Measurements from ENCODE around the gene TRIM32.
"Not testable (repeated sequence)": the region's sequence is repeated elsewhere in the genome, so short reads cannot be mapped to it uniquely, and the experiment has no call there.

The TRIM32 gene

GRCh38 chr9:116674210-116674980 lies 12.7 kb upstream of the TRIM32 start:
- DNase-seq: no peak

GRCh38 chr9:116683535-116683934 lies 3.6 kb upstream of the TRIM32 start:
- no peak for DNase-seq

DNA sequence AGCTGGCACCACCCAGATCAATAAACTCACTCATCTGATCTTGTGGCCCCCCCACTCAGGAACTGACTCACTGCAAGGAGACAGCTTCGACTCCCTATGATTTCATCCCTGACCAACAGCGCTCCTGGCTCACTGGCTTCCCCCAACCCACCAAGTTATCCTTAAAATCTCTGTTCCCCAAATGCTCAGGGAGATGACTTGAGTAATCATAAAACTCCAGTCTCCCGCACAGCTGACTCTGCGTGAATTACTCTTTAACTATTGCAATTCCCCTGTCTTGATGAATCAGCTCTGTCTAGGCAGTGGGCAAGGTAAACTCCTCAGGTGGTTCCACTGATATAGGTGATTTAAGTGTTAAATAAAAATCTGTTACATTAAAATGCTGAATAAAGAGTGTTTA lies 1.9 kb upstream of the TRIM32 start:
- DNase-seq: no peak

DNA sequence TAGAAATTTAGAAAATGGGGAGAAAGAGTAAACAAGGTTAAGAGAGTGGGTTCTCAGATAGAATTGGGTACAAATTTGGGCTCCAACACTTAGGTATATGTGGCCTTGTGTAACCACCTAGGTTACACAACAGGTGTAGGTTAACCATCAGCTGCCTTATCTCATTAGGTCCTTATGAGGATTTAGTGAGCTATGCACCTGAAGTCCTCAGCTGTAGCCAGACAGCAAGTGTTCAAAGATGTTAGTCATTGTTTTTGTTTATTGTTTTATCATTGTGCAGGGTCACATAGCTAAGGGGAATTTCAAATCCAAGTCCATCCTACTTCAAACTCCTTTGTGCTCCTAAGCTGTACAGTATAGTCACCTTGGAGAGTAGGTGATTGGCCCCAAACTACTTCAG lies 970 bp upstream of the TRIM32 start:
- no peak for DNase-seq

GRCh38 chr9:116686693-116687073 lies 422 bp upstream of the TRIM32 start:
- no peak for DNase-seq

DNA sequence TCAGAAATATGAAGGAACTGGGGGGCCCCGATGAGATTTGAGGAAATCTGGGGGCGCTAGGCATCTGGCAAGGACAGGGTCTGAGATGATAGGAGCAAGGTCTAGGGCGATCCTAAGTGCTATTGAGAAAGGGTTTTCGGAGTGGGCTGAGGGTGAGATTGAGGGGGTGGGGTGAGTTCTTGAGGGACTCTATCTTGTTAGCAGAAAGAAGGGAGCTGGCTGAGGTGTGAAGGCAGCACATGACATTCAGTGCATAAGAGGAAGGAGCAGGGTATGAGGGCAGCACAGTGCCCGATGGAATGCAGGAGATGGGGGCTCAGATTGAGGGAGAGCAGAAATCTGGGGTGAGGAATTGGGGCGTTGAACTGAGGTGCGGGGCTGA lies 640 bp downstream of the TRIM32 start:
- no peak for DNase-seq

DNA sequence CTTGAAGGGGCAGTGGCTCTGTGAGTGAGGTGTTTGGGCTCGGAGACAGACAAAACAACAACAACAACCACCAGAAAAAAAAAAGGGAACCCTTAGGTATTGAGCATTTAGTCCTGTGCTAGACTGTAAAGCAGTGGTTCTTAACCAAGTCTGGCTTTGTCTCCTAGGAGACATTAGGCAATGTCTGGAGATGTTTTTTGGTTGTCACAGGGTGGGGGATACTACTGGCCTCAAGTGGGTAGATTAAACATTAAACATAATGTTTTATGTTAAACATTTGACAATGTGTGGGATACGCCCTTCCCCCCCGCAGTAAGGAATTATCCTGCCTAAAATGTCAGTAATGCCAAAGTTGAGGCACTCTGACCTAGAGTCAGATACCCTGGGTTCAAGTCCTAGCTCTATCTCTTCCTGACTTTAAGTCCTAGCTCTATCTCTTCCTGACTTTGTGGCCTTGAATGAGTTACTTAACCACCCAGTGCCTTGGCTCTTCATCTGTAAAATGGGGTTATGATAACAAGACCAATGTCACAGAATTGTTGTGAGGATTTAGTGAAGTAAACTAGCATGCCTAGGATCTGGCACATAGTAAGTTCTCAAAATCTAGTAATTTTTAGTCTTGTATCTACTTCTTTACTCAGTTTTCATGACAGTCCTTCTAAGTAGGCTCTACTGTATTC lies 1.8 kb downstream of the TRIM32 start:
- DNase-seq: no peak

DNA sequence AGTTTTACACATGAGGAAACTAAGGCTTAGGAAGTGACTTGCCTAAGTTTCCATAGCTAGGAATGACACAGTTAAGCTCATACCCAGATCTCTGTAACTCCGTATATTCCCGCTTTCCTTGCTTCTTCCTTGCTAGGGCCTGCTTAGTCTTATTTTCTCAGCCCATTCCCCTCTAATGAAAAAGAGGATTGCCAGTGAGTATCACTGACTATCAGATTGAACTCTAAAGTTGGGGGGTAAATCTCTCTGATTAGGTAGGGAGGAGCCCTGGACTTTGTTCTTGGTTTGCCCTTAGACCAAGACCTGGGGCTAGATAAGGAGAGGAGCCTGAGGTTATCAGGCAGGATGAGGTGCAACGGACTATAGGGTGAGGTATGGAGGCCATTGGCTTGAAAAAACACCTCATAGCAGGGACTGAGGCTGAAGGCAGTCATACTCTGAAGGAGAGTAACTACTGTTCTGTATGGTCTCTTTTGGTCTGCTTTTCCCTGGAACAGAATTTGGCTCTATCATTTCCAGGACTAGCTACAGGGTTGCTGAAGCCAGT lies 2.5 kb downstream of the TRIM32 start:
- no peak for DNase-seq

- DNase-seq: not testable (repeated sequence)
Measured at GRCh38 chr9:116690805-116691204, 3.7 kb downstream of the TRIM32 start.

- DNase-seq: no peak
Measured at GRCh38 chr9:116691607-116692006, 4.5 kb downstream of the TRIM32 start.

DNA sequence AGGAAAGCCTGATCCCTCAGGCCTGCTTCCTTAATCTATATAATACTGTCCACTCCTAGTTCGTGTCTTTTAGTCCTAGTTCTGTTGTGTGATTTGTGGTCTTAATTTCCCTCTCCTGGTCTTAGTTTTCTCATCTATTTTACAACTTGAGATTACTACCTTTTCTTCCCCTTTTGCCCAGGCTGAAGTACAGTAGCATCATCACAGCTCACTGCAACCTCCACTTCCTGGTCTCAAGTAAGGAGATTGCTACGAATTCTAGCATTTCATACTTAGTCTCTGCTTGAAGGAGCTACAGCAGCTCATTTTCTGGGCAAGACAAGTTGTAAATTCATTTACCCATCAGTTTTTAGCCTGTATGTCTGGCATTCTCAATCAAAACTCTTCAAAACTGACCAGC lies 5.5 kb downstream of the TRIM32 start:
- DNase-seq: no peak

DNA sequence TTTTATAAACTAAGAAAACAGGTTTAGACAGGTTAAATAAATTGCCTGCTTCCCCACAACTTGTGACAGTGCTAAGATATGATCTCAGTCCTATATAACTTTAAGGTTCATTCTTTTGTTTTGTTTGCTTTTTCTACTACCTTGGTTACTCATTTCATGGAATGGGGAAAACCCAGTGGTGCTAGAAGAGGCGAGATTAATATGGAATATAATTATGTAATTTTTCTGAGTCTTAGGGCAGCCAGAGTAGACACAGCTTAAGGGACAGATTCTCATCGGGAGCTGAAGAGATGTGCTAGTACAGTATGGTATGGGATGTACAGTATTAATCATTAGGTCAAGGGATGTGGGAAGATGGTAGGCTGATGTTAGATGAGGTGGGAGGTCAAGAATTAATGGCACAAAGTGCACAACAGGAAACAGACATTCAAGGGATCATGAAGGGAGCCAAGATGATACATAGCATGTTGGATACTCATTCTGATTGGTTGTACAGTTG lies 6.2 kb downstream of the TRIM32 start:
- DNase-seq: no peak

GRCh38 chr9:116694785-116695291 lies 7.7 kb downstream of the TRIM32 start:
- no peak for DNase-seq

DNA sequence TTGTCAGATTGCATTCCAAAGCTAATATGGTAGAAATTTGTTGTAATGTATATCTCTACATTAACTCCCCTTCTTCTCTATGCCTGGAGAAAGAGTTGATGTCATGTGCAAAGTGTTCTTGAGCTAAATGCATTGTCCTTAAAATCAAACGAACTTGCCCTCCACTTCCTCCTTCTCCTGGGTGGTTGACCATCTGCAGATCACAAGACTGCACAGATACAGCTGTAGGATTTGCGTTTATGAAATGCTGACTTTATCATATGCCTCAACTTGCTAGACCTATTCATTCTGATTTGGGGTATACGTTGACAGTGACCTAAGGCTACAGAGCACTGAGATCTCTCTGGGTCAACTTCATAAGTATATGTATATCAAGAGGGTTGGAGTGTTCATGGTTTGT lies 8.3 kb downstream of the TRIM32 start:
- DNase-seq: no peak

DNA sequence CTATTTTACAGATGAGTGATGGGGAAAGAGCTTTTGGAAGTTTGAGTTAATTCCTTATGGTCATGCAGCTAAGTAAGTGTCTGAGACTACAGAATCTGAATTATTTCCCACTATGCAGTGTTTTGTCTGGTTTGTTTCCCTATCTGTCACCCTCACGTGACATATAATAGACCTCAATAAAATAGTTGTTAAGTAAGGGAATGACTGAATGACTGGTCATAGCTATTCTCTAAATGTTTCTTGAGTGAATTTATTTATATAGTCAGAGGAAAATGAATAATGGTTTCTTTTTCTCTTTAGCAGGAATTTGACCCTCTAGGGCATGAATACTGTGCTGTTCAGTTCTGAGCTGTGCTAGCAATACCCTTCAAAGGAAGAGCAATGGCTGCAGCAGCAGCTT lies 10.3 kb downstream of the TRIM32 start:
- no peak for DNase-seq

DNA sequence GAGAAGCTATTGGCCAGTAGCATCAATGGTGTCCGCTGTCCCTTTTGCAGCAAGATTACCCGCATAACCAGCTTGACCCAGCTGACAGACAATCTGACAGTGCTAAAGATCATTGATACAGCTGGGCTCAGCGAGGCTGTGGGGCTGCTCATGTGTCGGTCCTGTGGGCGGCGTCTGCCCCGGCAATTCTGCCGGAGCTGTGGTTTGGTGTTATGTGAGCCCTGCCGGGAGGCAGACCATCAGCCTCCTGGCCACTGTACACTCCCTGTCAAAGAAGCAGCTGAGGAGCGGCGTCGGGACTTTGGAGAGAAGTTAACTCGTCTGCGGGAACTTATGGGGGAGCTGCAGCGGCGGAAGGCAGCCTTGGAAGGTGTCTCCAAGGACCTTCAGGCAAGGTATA lies 10.8 kb downstream of the TRIM32 start:
- no peak for DNase-seq

DNA sequence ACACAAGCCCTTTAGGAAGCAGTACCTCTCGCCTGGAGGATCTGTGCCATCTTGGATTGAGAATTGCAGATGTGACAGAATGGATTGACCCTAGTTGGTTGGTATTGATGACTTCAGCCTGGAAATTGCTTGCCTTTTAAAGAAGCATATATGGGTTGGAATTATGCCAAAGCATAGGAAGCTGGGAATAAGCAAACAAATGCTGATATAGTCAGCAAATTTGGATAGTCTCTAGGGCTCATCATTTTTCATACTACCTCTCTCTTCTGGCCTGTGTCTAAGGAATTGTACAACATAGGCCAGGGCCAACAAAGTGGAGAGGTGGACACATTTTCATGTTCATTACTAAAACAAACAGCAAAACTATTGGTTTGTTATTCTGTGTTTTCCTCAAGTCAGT lies 13.2 kb downstream of the TRIM32 start:
- no peak for DNase-seq

GRCh38 chr9:116700882-116701865 lies 14.1 kb downstream of the TRIM32 start:
- DNase-seq: no peak

DNA sequence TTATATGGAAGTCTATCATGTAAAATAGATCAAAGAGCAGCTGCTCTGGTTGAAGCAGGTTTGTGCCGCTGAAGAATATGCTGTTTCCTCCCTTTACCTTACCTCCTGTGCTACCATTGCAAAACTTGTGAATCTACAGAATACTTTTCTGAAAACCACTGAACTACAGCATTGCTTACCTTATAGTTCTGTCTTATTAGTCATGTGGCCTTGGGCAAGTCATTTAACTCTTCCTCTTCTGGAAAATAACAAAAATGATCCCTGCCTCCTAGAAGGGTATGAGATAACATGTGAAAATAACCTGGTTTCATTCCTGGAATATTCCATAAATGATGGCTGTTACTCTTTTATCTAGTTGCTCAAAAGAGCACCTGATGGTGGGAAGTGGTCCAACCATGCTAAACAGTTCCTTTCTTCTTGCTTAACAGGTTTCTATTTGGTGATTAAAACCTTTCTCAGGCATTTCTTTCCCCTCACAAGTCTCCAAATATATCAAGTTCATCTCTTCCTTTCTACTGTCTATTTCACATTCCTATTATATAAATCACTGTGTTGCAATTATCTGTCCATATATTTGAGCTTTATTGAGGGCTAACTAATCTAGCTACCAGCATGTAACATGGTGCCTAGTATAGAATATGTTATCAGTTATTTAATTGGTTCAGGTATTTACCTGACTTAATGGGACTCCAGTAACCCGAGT lies 15.0 kb downstream of the TRIM32 start:
- no peak for DNase-seq

DNA sequence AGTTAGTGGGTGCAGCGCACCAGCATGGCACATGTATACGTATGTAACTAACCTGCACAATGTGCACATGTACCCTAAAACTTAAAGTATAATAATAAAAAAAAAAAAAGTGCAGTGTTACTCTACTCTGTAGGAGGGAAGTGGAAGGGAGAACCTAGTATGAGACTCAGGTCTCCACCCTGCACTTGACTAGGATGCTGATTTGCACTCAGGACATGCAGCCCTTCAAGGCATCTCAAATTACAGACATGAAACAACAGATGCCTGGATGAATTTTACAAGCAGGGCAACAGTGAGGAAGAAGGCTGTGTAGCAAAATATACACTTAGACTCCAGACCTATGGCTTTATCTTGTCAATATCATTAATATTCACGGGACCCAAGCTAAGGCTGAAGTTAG lies 16.5 kb downstream of the TRIM32 start:
- no peak for DNase-seq

DNA sequence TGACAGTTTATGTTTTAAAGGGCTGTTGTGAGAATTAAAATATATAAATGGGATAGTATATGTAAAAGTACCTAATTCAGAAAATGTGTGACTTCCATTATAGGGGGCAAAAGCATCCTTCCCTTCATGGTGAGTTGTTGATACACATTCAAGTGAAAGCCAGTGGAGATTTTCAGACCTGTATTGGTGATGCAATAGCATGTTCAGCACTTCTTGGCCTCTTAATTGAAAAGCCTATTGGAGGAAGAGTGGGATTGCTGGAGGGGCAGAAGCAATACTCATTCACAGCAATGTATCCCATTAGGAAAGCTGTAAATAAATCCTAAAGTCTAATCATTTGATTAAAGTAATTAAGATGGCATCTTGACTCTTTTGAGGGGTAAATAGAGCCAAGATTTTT lies 17.4 kb downstream of the TRIM32 start:
- no peak for DNase-seq

DNA sequence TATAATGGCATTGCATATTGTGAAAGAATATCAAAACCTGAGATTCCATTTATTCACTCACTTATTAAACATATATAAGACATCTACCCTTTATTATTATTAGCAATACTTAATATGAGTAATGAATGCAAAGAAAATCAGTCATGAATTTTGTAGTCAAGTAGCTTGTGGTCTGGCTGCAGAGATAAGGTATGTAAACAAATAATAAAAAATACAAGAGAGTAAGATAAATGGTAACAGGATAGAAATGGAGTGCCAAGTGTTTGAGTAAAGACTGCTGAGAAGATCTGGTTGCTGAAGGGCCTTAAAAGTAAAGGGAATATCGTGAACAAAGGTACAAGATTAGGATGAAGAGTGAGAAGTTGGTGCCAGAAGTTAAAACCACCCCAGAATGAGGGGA lies 18.4 kb downstream of the TRIM32 start:
- DNase-seq: no peak

Data from KG1 (cell line).